H9 (cell line): ENCODE measurements around the gene OTUB2. TPM values are rescaled to one million over a fixed set of nuclear protein-coding genes. Genes with fewer than 3 reads are reported as not detected.

ENCODE experiments used
- DNase-seq: peaks from one replicate; pipeline ENCODE4 v3.0.0-alpha.2; 2017
- H2AFZ ChIP-seq: one replicate; pipeline ENCODE4 v1.6.1; 2013; ENCODE audit warnings: mild to moderate bottlenecking, low read length, control low read depth, moderate library complexity
- H2AK5ac ChIP-seq: 2 replicates; pipeline ENCODE4 v1.6.1; 2013; ENCODE audit warnings: low read length, control low read depth, mixed read lengths; ENCODE audit not compliant: insufficient read length
- H2BK120ac ChIP-seq: one replicate; pipeline ENCODE4 v1.6.1; 2013; ENCODE audit warnings: low read depth, mild to moderate bottlenecking, low read length, control low read depth, inconsistent platforms; ENCODE audit not compliant: poor library complexity, severe bottlenecking
- H2BK12ac ChIP-seq: 2 replicates; pipeline ENCODE4 v1.6.1; 2013; ENCODE audit warnings: low read length, control low read depth, mixed read lengths, low read depth; ENCODE audit not compliant: insufficient read length
- H2BK15ac ChIP-seq: 2 replicates; pipeline ENCODE4 v1.6.1; 2013; ENCODE audit warnings: low read depth, low read length, control low read depth
- H2BK20ac ChIP-seq: one replicate; pipeline ENCODE4 v1.6.1; 2013; ENCODE audit warnings: low read depth, mild to moderate bottlenecking, low read length, control low read depth, inconsistent platforms; ENCODE audit not compliant: poor library complexity, severe bottlenecking
- H2BK5ac ChIP-seq: 2 replicates; pipeline ENCODE4 v1.6.1; 2013; ENCODE audit warnings: low read length, control low read depth, mixed read lengths; ENCODE audit not compliant: insufficient read length
- H3K14ac ChIP-seq: 2 replicates; pipeline ENCODE4 v1.6.1; 2013; ENCODE audit warnings: low read length, control low read depth; ENCODE audit not compliant: insufficient read depth
- H3K18ac ChIP-seq: 2 replicates; pipeline ENCODE4 v1.6.1; 2013; ENCODE audit warnings: low read depth, mild to moderate bottlenecking, mixed read lengths, low read length, control low read depth; ENCODE audit not compliant: insufficient read length
- H3K23ac ChIP-seq: 2 replicates; pipeline ENCODE4 v1.6.1; 2013; ENCODE audit warnings: low read length, control low read depth, mixed read lengths, low read depth; ENCODE audit not compliant: insufficient read length
- H3K23me2 ChIP-seq: 2 replicates; pipeline ENCODE4 v1.6.1; 2013; ENCODE audit warnings: low read depth, mild to moderate bottlenecking, mixed read lengths, low read length, control low read depth; ENCODE audit not compliant: insufficient read length, poor library complexity, severe bottlenecking
- H3K27ac ChIP-seq: 2 replicates; pipeline ENCODE4 v1.5.1; 2013; ENCODE audit warnings: low read length, control low read depth, mixed read lengths, low read depth; ENCODE audit not compliant: insufficient read length
- H3K27me3 ChIP-seq: 2 replicates; pipeline ENCODE4 v1.6.1; 2013; ENCODE audit warnings: low read length, control low read depth, inconsistent platforms; ENCODE audit not compliant: insufficient read depth
- H3K4ac ChIP-seq: 2 replicates; pipeline ENCODE4 v1.6.1; 2013; ENCODE audit warnings: low read depth, mild to moderate bottlenecking, control low read depth, inconsistent platforms, low read length, moderate library complexity
- H3K4me1 ChIP-seq: 2 replicates; pipeline ENCODE4 v1.6.1; 2013; ENCODE audit warnings: low read length, control low read depth, inconsistent platforms; ENCODE audit not compliant: insufficient read depth
- H3K4me2 ChIP-seq: 2 replicates; pipeline ENCODE4 v1.6.1; 2013; ENCODE audit warnings: low read length, control low read depth, mixed read lengths; ENCODE audit not compliant: insufficient read length, insufficient read depth
- H3K56ac ChIP-seq: 2 replicates; pipeline ENCODE4 v1.6.1; 2013; ENCODE audit warnings: low read depth, mild to moderate bottlenecking, mixed read lengths, low read length, control low read depth; ENCODE audit not compliant: insufficient read length
- H3K79me1 ChIP-seq: 2 replicates; pipeline ENCODE4 v1.6.1; 2013; ENCODE audit warnings: low read depth, mild to moderate bottlenecking, moderate library complexity, low read length, control low read depth, inconsistent platforms; ENCODE audit not compliant: insufficient read depth, poor library complexity, severe bottlenecking
- H3K79me2 ChIP-seq: 2 replicates; pipeline ENCODE4 v1.6.1; 2013; ENCODE audit warnings: low read length, control low read depth, inconsistent platforms; ENCODE audit not compliant: insufficient read depth
- H3K9ac ChIP-seq: 2 replicates; pipeline ENCODE4 v1.6.1; 2013; ENCODE audit warnings: low read length, control low read depth, mixed read lengths; ENCODE audit not compliant: insufficient read length; ENCODE audit errors: extremely low read depth
- H3K9me3 ChIP-seq: one replicate; pipeline ENCODE4 v1.6.1; 2013; ENCODE audit warnings: low read depth, low read length, inconsistent platforms; ENCODE audit not compliant: control insufficient read depth
- H3T11ph ChIP-seq: one replicate; pipeline ENCODE4 v1.6.1; 2013; ENCODE audit warnings: mild to moderate bottlenecking, low read length, control low read depth, inconsistent platforms
- H4K20me1 ChIP-seq: one replicate; pipeline ENCODE4 v1.6.1; 2013; ENCODE audit not compliant: control insufficient read depth, insufficient read length, insufficient read depth
- H4K5ac ChIP-seq: 2 replicates; pipeline ENCODE4 v1.6.1; 2013; ENCODE audit warnings: low read depth, mild to moderate bottlenecking, mixed read lengths, low read length, control low read depth; ENCODE audit not compliant: insufficient read length
- H4K8ac ChIP-seq: replicated peaks from 2 replicates; pipeline ENCODE4 v1.6.1; 2013; ENCODE audit warnings: low read length, control low read depth, mixed read lengths, low read depth; ENCODE audit not compliant: insufficient read length
- H4K91ac ChIP-seq: 2 replicates; pipeline ENCODE4 v1.6.1; 2013; ENCODE audit warnings: low read depth, mild to moderate bottlenecking, moderate library complexity, mixed read lengths, low read length, control low read depth; ENCODE audit not compliant: insufficient read length
- H3K27ac Mint-ChIP-seq, 3 experiments: 2 replicates in 2 of 3; 3 replicates in 1 of 3; pipeline ENCODE4 v1.8.0; 2020 to 2021; ENCODE audit warnings: mixed read lengths in 3 of 3, mild to moderate bottlenecking in 1 of 3, moderate library complexity in 1 of 3
- H3K27me3 Mint-ChIP-seq: 2 replicates; pipeline ENCODE4 v1.8.0; 2021; ENCODE audit warnings: low read depth, mild to moderate bottlenecking, moderate library complexity, mixed read lengths
- H3K36me3 Mint-ChIP-seq, 3 experiments: 2 replicates in 2 of 3; 3 replicates in 1 of 3; pipeline ENCODE4 v1.8.0; 2020 to 2021; ENCODE audit warnings: low read depth in 3 of 3, mixed read lengths in 3 of 3; ENCODE audit not compliant: insufficient read depth in 1 of 3
- H3K4me1 Mint-ChIP-seq, 2 experiments: 2 replicates each; pipeline ENCODE4 v1.8.0; 2020; ENCODE audit warnings: mixed read lengths in 2 of 2
- H3K4me3 Mint-ChIP-seq, 2 experiments: 2 replicates in 1 of 2; 3 replicates in 1 of 2; pipeline ENCODE4 v1.8.0; 2020 to 2021; ENCODE audit warnings: mild to moderate bottlenecking in 2 of 2, mixed read lengths in 2 of 2, moderate library complexity in 1 of 2
- H3K9me3 Mint-ChIP-seq, 2 experiments: 2 replicates in 1 of 2; 3 replicates in 1 of 2; pipeline ENCODE4 v1.8.0; 2020; ENCODE audit warnings: mild to moderate bottlenecking in 2 of 2, mixed read lengths in 2 of 2, moderate library complexity in 1 of 2
- CTCF ChIP-seq: fragments of 200-600 bp; sonication (generic); conservative IDR thresholded peaks from 3 replicates; pipeline ENCODE4 v1.8.0; 2021; ENCODE audit warnings: antibody characterized with exemption, mild to moderate bottlenecking
- WGBS: extraction: QIAGEN DNeasy Blood & Tissue Kit; methylation state at CpG from one replicate; pipeline ENCODE4 v1.1.7; 2013; ENCODE audit warnings: missing lambda C conversion rate, low lambda C conversion rate, mixed read lengths; ENCODE audit not compliant: insufficient read length; ENCODE audit errors: extremely low coverage; 5-methylcytosine and 5-hydroxymethylcytosine counted together
- total RNA-seq: library from RNA; stranded (reverse); gene quantifications from 2 replicates; pipeline ENCODE4 v1.2.1, GENCODE V29; 2021

Gene OTUB2
- total RNA-seq, 1 experiment from 2014 or later, result 3.6 TPM

DNA sequence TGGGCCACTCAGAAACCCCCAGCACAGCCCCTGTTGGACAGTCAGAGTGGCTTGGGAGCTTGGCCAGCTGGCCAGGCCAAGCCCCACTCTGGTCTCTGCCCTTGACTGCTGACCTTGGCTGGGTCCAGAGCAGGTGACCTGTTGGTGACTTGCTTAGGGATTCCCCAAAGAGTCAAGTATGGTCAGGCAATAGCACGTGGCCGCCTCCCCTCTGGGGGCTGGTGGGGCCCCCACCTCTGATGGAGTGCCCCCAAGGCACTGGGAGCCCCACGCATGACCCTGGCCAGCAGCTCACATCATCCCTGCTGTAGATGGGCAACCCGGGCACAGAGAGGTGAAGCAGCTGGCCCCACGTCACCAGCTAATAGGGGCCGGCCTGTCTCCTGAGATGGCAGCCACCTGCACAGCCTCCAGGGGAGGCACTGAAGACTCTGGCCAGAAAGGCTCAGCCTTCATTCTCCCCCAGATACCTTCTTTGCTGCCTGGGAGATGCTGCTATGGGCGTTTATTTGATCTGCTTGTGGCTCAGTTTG lies 27.2 kb upstream of the OTUB2 start:
- Mint-ChIP-seq H3K9me3 (no peaks in the 10 kb centered on the region), H3K4me1 (peaks cover 4 to 27% of the 10 kb centered on the region in 2 experiments), H3K36me3 (no peaks in the 10 kb centered on the region), H3K4me3 (no peak overlapping the region), H3K27me3 (peaks cover 11% of the 10 kb centered on the region), H3K27ac (no peak overlapping the region)
- Histone ChIP-seq H3T11ph (no peak overlapping the region), H3K4ac (no peak overlapping the region), H3K4me1 (no peaks in the 10 kb centered on the region), H2AK5ac (no peak overlapping the region), H4K91ac (no peak overlapping the region), H3K27ac (no peak overlapping the region), H3K56ac (no peak overlapping the region), H3K9me3 (no peaks in the 10 kb centered on the region), H3K27me3 (no peaks in the 10 kb centered on the region), H3K23ac (no peak overlapping the region), H2BK5ac (no peak overlapping the region), H4K8ac (no peak overlapping the region), H3K4me2 (no peak overlapping the region), H2BK20ac (no peak overlapping the region), H2BK12ac (no peak overlapping the region), H2AFZ (no peak overlapping the region), H3K23me2 (no peaks in the 10 kb centered on the region), H3K79me1 (no peaks in the 10 kb centered on the region), H3K18ac (no peak overlapping the region), H3K14ac (no peak overlapping the region), H4K5ac (no peak overlapping the region), H4K20me1 (no peaks in the 10 kb centered on the region), H2BK15ac (no peak overlapping the region), H2BK120ac (no peak overlapping the region), H3K9ac (no peak overlapping the region), H3K79me2 (no peaks in the 10 kb centered on the region)
- no peak for DNase-seq
- no peak for TF ChIP-seq CTCF
- no CpG with 5 or more reads among the region's 7 CpGs for WGBS
